Kidney (tissue), 14 donors: ENCODE data around the gene RASGRP1. TPM values are rescaled to one million over a fixed set of nuclear protein-coding genes. Genes with fewer than 3 reads are reported as not detected.
A peak's percentile ranks its signal among the peaks of the same experiment; 100 is the strongest.

Experiments
- DNase-seq, 5 donors: peaks; one replicate each; pipeline ENCODE4 v3.0.0-alpha.2; 2013 to 2020
- FAIRE-seq: peaks from 2 replicates; lab custom pipeline; 2012; peaks lifted over from hg19 to GRCh38; lab: Jason Lieb, UNC
- H3K27ac ChIP-seq, 2 donors: one replicate each; pipeline ENCODE4 v1.7.0; 2013; ENCODE audit warnings: low read depth in 2 of 2, low read length in 2 of 2, inconsistent platforms in 1 of 2
- H3K27me3 ChIP-seq: one replicate; pipeline ENCODE4 v1.7.1; 2013; ENCODE audit warnings: low read length, inconsistent platforms; ENCODE audit not compliant: control insufficient read depth, insufficient read depth
- H3K36me3 ChIP-seq, 3 donors: one replicate each; pipeline versions ENCODE4 v1.7.0 to v1.7.1; 2013; ENCODE audit warnings: low read length in 3 of 3, control low read depth in 1 of 3, inconsistent platforms in 1 of 3; ENCODE audit not compliant: insufficient read depth in 3 of 3, control insufficient read depth in 2 of 3
- H3K4me1 ChIP-seq, 3 donors: one replicate each; pipeline versions ENCODE4 v1.7.0 to v1.7.1; 2013; ENCODE audit warnings: low read length in 3 of 3, inconsistent platforms in 1 of 3, low read depth in 1 of 3; ENCODE audit not compliant: control insufficient read depth in 2 of 3, insufficient read depth in 2 of 3
- H3K4me3 ChIP-seq, 3 donors: one replicate each; pipeline versions ENCODE4 v1.7.0 to v1.8.1; 2013; ENCODE audit warnings: low read length in 3 of 3, control low read depth in 1 of 3, inconsistent platforms in 1 of 3
- H3K9ac ChIP-seq, 3 donors: one replicate each; pipeline versions ENCODE4 v1.7.0 to v1.7.1; 2013; ENCODE audit warnings: low read length in 3 of 3, control low read depth in 1 of 3, inconsistent platforms in 1 of 3
- H3K9me3 ChIP-seq, 3 donors: one replicate each; pipeline versions ENCODE4 v1.7.0 to v1.7.1; 2013; ENCODE audit warnings: low read length in 3 of 3, control low read depth in 1 of 3, inconsistent platforms in 1 of 3; ENCODE audit not compliant: control insufficient read depth in 2 of 3, insufficient read depth in 1 of 3
- CTCF ChIP-seq: IDR thresholded peaks from 3 replicates; pipeline ENCODE4 v1.5.1; 2012; ENCODE audit warnings: mild to moderate bottlenecking, moderate library complexity, borderline replicate concordance; ENCODE audit not compliant: insufficient read depth; ENCODE audit errors: extremely low read depth
- intact Hi-C: fragments of 100-400 bp; cut with DNase I; formaldehyde crosslinking; loops from one replicate; pipeline ENCODE4 v1.11.1; 2022
- polyA plus RNA-seq: library from polyadenylated mRNA; stranded (reverse); fragments of 350-450 nt; fragmentation: Illumina TruSeq; extraction: RNeasy Lipid Tissue Mini Kit (QIAGEN cat#74804); gene quantifications from one replicate; pipeline ENCODE4 v1.2.3, GENCODE V29; 2014; ENCODE audit warnings: low read depth, low replicate concordance; ENCODE audit not compliant: insufficient read depth
- total RNA-seq: library from RNA; stranded (reverse); fragmentation: NEBNext Ultra II Directional; extraction: Animal tissue kit (Norgen Biotek cat#: 25700); gene quantifications from one replicate; pipeline ENCODE4 v1.2.1, GENCODE V29; 2021
- donor health status: control.
- donor health status: control.
- donor health status: control.
- donor health status: control.
- donor health status: control.
- donor health status: DM: yes; HTN: yes; CAD: no.
- donor health status: Normal renal cell carcinoma (clear cell type).

The RASGRP1 gene
- total and polyA plus RNA-seq, 2 donors from 2014 or later, result 3.4 to 12.5 TPM

- Histone ChIP-seq H3K27me3 (no peaks in the 10 kb centered on the region), H3K4me3 (peak overlapping the region in 1 of 3 donors; percentile 59), H3K36me3 (no peaks in the 10 kb centered on the region), H3K27ac (no peak overlapping the region), H3K4me1 (peaks cover 11 to 18% (median 17%) of the 10 kb centered on the region in 3 donors), H3K9me3 (no peaks in the 10 kb centered on the region), H3K9ac (peak overlapping the region in 1 of 3 donors; percentile 19)
- FAIRE-seq, result no peak
- no peak for TF ChIP-seq CTCF
- DNase-seq, result peak in 1 of 5 donors; percentile 34
- intact Hi-C loops, result no loop called here
Measured at GRCh38 chr15:38559131-38559530, 5.5 kb downstream of the RASGRP1 start.

- Histone ChIP-seq H3K9ac (peak overlapping the region in 1 of 3 donors; percentile 19), H3K27me3 (no peaks in the 10 kb centered on the region), H3K4me3 (peak overlapping the region in 1 of 3 donors; percentile 43), H3K27ac (no peak overlapping the region), H3K4me1 (peaks cover 11 to 20% (median 13%) of the 10 kb centered on the region in 3 donors), H3K36me3 (no peaks in the 10 kb centered on the region), H3K9me3 (no peaks in the 10 kb centered on the region)
- intact Hi-C loops, result no loop called here
- no peak for TF ChIP-seq CTCF
- FAIRE-seq (no peak), DNase-seq (no peak)
Measured at GRCh38 chr15:38558372-38559059, 6.1 kb downstream of the RASGRP1 start.

- intact Hi-C loops, result no loop called here
- H3K9me3 ChIP-seq, result no peaks in the 10 kb centered on the region
- no peak for TF ChIP-seq CTCF
Measured at GRCh38 chr15:38557921-38558320, 6.7 kb downstream of the RASGRP1 start.

More at GRCh38 chr15:38557921-38558320, 6.7 kb downstream of the RASGRP1 start:
- peaks cover 11 to 23% (median 14%) of the 10 kb centered on the region in 3 donors for H3K4me1 ChIP-seq
- no peak overlapping the region for H3K9ac ChIP-seq
- FAIRE-seq, result no peak
- no peak overlapping the region for H3K4me3 ChIP-seq
- no peak overlapping the region for H3K27ac ChIP-seq
- no peaks in the 10 kb centered on the region for H3K27me3 ChIP-seq
- no peak for DNase-seq
- no peaks in the 10 kb centered on the region for H3K36me3 ChIP-seq
